ENCODE measurements around the gene CELSR1. TPM values are rescaled to one million over a fixed set of nuclear protein-coding genes. Genes with fewer than 3 reads are reported as not detected.

Gene CELSR1
- total RNA-seq, 1 experiment from 2014 or later = 22.6 TPM

- no peak overlapping the region for H3K18ac ChIP-seq (ENCODE audit: insufficient read length, low read depth, low read length)
- no peak for TF ChIP-seq CTCF (conservative IDR thresholded peaks at IDR 0.05)
- no peak overlapping the region for H2BK20ac ChIP-seq (ENCODE audit: low read depth, low read length, poor library complexity, severe bottlenecking)
- no peak overlapping the region for H3K56ac ChIP-seq (ENCODE audit: insufficient read length, low read depth, low read length)
- Mint-ChIP-seq H3K36me3 (ENCODE audit: insufficient read depth in 1 of 3, low read depth in 3 of 3) (peaks cover 7 to 21% (median 8%) of the 10 kb centered on the region in 3 experiments), H3K9me3 (peaks cover 12 to 18% of the 10 kb centered on the region in 2 experiments), H3K4me1 (peaks cover 5% of the 10 kb centered on the region in 2 experiments), H3K27ac (no peak overlapping the region), H3K27me3 (ENCODE audit: low read depth) (no peaks in the 10 kb centered on the region; the same call in 1 of the 2 replicates), H3K4me3 (no peak overlapping the region)
- no peak overlapping the region for H3K4ac ChIP-seq (ENCODE audit: low read depth, low read length)
- no peak overlapping the region for H2BK120ac ChIP-seq (ENCODE audit: low read depth, low read length, poor library complexity, severe bottlenecking)
- H3K79me2 ChIP-seq (ENCODE audit: insufficient read depth, low read length) = no peaks in the 10 kb centered on the region
- no CpG with 5 or more reads among the region's 20 CpGs for WGBS (ENCODE audit: extremely low coverage, insufficient read length, low lambda C conversion rate)
- DNase-seq = no peak
- H3K79me1 ChIP-seq (ENCODE audit: insufficient read depth, low read depth, low read length, poor library complexity, severe bottlenecking) = no peaks in the 10 kb centered on the region
- H3K9me3 ChIP-seq (ENCODE audit: control insufficient read depth, low read depth, low read length) = no peaks in the 10 kb centered on the region
- no peak overlapping the region for H3K4me2 ChIP-seq (ENCODE audit: insufficient read depth, insufficient read length, low read length)
- H2BK15ac ChIP-seq (ENCODE audit: low read depth, low read length) = no peak overlapping the region
- H4K5ac ChIP-seq (ENCODE audit: insufficient read length, low read depth, low read length) = no peak overlapping the region
- no peak overlapping the region for H3K27ac ChIP-seq (ENCODE audit: insufficient read length, low read depth, low read length)
- no peak overlapping the region for H3K9ac ChIP-seq (ENCODE audit: extremely low read depth, insufficient read length, low read length)
- no peak overlapping the region; the same call in 1 of the 2 replicates for H3K14ac ChIP-seq (ENCODE audit: insufficient read depth, low read length)
- H3K23me2 ChIP-seq (ENCODE audit: insufficient read length, low read depth, low read length, poor library complexity, severe bottlenecking) = no peaks in the 10 kb centered on the region
- no peak overlapping the region for H4K8ac ChIP-seq (replicated peaks; ENCODE audit: insufficient read length, low read depth, low read length)
- H2BK5ac ChIP-seq (ENCODE audit: insufficient read length, low read length) = no peak overlapping the region
- no peak overlapping the region for H2AFZ ChIP-seq (ENCODE audit: low read length)
- H3K27me3 ChIP-seq (ENCODE audit: insufficient read depth, low read length) = no peaks in the 10 kb centered on the region
- no peak overlapping the region for H3T11ph ChIP-seq (ENCODE audit: low read length)
- no peaks in the 10 kb centered on the region for H3K4me1 ChIP-seq (ENCODE audit: insufficient read depth, low read length)
- H2AK5ac ChIP-seq (ENCODE audit: insufficient read length, low read length) = no peak overlapping the region
- no peak overlapping the region for H2BK12ac ChIP-seq (ENCODE audit: insufficient read length, low read depth, low read length)
- no peak overlapping the region for H4K91ac ChIP-seq (ENCODE audit: insufficient read length, low read depth, low read length)
- H3K23ac ChIP-seq (ENCODE audit: insufficient read length, low read depth, low read length) = no peak overlapping the region
- H4K20me1 ChIP-seq (ENCODE audit: control insufficient read depth, insufficient read depth, insufficient read length) = no peaks in the 10 kb centered on the region
These were observed 63.4 kb downstream of the CELSR1 start for GRCh38 chr22:46473896-46474557.

Data from H9 (cell line).